HG03159 (cell line): ENCODE measurements around the gene GSTT2B.
"Not testable (repeated sequence)": the region's sequence is repeated elsewhere in the genome, so short reads cannot be mapped to it uniquely, and the experiment has no call there.

Source experiments
- ATAC-seq: cut with Tn5 transposase; IDR thresholded peaks from one replicate; pipeline ENCODE4 v1.9.1; 2021; ENCODE audit warnings: mild to moderate bottlenecking, moderate library complexity; ENCODE audit not compliant: unreplicated experiment

The GSTT2B gene

DNA sequence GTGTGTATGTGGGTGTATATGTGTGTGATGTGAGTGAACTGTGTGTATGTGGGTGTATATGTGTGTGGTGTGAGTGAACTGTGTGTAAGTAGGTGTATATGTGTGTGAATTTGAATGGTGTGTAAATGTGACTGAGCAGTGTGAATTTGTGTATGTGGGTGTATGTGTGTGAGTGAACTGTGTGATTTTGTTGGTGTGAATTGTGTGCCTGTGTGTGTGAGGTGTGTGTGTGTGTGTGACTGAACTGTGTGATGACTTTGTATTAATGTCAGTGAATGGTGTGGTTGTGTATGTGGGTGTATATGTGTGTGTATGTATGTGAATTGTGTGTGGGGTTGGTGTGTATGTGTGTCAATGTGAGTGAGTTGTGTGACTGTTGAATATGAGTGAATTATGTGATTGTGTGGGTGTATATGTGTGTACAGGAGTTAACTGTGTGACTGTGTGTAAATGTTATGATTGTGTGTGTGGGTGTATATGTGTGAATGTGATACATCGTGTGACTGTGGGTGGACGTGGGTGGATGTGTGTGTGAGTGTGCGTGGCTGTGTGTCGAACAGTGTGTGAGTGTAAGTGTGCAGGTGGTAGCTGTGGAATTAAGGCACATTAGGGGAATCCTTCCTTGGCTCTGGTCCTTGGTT lies 25.7 kb upstream of the GSTT2B start:
- ATAC-seq = not testable (repeated sequence)

DNA sequence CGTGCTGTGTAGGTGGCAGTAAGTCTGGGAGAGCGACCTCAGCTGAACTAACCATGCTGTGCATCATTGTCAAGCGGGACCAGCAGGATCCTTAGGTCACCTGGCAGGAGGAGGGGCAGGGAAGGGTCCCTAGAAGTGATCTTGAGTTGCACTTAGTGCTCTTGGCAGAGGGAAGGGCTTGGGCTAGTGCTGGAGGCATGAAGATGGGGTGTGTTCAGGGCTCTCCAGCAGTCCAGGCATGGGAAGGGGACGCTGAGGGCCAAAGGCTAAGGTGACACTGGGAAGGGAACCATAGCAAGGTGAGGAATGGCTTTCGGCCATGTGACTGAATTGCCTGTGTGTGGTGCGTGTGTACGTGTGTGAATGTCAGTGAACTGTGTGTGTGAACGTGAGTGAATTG lies 25.1 kb upstream of the GSTT2B start:
- not testable (repeated sequence) for ATAC-seq

DNA sequence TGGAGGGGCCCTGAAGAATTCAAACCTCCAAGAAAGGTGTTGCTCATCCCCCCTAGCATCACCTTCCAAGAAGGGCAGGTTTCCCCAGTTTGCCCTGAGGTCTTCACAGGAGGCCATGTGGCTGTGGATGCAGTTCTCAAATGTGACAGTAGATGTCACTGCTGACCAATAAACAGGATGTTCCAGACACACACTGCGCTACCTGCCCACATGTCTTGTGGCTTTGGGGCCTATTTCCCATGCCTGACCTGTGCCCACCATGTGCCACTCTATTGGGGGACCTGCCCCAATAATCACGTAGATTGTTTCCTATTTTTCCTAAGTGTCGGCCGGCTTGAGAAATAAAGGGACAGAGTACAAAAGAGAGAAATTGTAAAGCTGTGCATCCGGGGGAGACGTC lies 23.4 kb upstream of the GSTT2B start:
- no peak for ATAC-seq

DNA sequence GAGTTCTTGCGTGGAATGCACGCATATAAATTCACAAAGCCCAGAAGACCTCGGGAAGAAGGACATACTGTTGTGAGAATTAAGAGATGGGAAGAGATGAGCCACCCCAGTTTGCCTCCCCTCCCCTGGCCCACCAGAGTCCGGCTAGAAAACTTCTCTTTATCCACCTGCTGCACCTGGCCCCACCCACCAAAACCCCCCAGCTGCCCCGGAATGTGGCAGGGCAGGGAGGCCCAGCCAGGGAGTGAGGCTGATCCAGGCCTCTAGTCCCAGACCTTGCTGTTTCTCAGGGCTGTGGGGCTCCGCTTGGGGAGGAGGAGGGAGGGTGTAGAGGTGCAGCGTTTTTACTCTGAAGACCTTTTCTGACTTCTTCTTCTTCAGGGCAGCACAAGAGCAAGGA lies 19.6 kb upstream of the GSTT2B start:
- not testable (repeated sequence) for ATAC-seq

DNA sequence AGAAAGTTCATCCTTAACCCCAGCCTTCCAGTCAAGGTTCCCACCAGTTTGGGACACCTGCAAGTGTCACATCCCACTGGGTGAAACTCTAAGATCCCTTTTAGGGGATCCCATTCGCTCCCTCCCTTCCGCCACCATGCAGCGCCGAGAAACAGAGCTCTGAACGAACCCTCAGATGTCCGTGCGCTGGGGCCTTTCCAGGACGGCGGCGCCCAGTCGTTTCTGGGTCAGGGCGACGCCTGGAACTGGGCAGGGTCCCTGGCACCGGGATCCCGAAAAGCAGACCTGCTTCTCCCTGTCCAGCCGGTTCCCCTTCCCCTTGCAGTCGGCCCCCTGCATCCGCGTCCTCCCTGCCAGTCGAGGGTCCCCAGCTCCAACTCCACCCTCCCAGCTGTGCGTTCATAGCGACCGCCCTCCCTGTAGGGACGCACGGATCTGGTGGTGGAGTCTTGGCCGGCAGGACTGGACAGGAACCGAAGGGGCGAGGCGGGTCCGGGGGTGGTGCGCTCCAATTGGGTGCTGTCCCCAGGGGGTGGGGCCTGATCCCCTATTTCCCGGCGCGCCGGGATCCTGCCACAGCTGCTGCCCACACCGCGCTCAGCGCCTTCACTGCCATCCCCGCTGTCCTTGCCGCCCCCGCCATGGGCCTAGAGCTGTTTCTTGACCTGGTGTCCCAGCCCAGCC lies 18.7 kb upstream of the GSTT2B start, which contains the start of gene GSTT2:
Gene GSTT2, plus strand, starts transcription at position 578 of the 684 bp plus-strand sequence.
- ATAC-seq = not testable (repeated sequence)

DNA sequence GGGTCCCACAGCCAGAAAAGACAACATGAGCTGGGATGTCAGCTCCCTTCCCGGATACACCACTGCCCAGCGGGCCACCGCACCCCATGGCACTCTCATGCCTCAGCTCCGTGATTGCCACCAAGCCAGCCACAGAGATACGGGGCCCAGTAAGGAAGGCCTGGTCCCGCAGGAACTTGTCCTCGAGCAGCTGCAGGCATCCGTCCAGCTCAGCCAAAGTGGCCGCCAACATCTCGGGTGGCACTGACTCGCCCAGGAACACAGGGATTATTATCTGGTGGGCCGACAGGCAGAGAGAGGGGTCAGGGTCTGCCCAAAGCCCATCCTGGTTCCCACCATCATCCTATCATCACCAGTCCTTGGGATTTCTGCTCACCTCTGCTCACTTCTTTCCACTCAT lies 16.3 kb upstream of the GSTT2B start:
- not testable (repeated sequence) for ATAC-seq

DNA sequence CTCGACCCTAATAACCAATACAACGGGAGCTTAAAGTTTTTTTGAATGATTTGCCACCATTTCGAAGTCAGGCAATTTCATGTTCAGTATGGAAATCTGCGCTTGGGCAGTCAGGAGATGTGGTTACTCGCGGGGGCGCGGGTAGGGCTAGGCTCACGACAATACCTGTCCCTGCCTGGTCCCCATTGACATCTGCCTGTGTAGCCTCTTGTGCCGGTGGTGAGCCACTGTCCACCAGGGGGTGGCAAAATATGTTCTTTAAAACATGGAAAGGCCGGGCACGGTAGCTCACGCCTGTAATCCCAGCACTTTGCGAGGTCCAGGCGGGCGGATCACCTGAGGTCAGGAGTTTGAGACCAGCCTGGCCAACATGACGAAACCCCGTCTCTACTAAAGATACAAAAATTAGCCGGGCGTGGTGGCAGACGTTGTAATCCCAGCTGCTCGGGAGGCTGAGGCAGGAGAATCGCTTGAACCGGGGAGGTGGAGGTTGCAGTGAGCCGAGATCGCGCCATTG lies 13.9 kb upstream of the GSTT2B start:
- ATAC-seq = peak; percentile 31

DNA sequence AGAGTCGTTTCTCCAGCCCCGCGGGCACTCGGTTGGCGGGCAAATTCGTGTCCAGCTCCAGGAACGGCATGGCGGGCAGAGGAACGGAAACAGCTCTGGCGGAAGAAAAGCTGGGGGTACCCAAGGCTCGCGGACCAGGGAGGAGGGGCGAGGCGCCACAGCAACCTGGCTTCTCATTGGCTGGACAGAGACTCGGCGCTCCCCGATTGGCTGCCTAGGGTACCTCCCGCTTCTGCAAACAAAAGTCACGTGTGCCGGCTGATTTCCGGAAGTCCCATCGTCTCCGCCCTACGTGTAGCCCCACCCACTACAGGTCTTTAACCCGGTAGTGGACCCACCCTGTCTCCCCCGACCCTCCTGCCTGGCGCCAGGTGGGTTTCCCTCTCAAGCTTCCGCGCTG lies 13.3 kb upstream of the GSTT2B start, which contains the start of gene DDT:
Gene DDT, minus strand, starts transcription at position 97 of the 400 bp plus-strand sequence. Its CDS starts 27 bp downstream, at position 70.
- peak; percentile 89 for ATAC-seq

DNA sequence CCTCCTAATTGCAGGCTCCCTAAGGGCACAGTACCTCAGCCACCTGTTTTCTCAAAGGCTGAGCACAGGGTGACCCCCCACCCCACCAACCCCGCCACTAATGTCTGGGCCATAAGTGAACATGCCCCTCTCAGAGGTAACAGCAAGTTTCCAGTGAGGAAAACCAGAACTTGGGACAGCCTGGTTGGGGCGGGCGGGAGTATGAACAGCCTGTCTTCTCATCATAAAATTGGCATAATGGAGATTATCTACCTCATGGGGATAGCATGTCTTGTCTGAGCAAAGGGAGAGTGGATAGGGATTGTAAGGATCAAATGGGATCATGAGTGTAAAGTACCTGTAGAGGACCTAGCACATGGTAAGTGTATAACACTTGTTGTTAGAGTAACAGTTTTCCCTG lies 10.9 kb upstream of the GSTT2B start:
- ATAC-seq = not testable (repeated sequence)

DNA sequence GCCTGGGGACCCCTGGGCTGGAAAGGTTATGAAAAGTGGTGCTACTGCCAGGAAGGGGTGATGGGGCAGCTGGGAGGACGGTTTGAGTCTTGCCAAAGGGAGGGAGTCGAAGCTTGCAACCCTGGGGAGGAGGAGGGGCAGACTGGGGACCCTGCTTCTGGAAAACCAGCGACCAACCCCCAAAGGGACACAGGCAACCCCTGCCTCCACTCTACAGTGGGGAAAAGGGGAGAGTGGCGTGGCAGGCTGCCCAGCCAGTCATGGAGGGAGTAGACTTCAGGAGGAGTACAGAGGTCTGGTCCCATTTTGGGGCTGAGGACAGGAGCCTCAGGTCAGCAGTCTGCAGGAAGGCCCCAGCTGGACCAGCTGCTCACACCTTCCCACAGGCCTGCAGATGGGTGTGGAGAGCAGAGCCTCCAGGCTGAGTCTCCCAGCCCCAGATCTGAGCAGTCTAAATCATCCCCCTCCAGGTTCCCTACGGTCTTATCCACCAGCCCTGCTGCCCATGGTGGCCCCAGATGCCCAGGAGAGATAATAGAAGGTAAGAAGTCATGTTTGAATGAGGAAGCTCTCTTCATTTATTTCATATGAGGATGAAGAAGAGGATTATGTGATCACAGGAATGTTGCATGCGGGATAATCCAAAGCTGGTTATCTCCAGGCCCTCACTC lies 10.0 kb upstream of the GSTT2B start:
- ATAC-seq = no peak

DNA sequence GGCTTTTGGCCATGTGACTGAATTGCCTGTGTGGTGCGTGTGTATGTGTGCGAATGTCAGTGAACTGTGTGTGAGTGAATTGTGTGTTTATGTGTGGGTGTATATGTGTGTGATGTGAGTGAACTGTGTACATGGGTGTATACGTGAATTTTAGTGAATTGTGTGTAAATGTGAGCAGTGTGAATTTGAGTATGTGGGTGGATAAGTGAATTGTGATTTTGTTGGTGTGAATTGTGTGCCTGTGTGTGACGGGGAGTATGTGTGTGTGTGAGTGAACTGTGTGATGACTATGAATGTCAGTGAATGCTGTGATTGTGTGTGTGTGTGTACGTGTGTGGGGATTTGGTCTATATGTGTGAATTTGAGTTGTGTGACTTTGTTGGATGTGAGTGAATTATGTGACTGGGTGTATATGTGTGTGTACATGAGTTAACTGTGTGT lies 9.2 kb upstream of the GSTT2B start:
- no peak for ATAC-seq

DNA sequence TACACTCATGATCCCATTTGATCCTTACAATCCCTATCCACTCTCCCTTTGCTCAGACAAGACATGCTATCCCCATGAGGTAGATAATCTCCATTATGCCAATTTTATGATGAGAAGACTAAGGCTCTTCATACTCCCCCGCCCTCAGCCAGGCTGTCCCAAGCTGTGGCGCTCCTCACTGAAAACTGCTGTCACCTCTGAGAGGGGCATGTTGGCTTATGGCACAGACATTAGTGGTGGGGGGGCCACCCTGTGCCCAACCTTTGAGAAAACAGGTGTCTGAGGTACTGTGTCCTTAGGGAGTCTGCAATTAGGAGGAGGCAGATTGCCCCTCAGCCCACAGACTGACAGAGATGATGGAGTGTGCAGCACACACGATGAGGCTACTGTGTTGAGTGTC lies 8.1 kb upstream of the GSTT2B start:
- no peak for ATAC-seq

DNA sequence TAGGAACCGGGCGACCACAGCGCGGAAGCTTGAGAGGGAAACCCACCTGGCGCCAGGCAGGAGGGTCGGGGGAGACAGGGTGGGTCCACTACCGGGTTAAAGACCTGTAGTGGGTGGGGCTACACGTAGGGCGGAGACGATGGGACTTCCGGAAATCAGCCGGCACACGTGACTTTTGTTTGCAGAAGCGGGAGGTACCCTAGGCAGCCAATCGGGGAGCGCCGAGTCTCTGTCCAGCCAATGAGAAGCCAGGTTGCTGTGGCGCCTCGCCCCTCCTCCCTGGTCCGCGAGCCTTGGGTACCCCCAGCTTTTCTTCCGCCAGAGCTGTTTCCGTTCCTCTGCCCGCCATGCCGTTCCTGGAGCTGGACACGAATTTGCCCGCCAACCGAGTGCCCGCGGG lies 5.6 kb upstream of the GSTT2B start, which contains the start of gene DDTL:
Gene DDTL, plus strand, starts transcription at position 321 of the 400 bp plus-strand sequence. Its CDS starts 27 bp downstream, at position 348.
- peak; percentile 89 for ATAC-seq

DNA sequence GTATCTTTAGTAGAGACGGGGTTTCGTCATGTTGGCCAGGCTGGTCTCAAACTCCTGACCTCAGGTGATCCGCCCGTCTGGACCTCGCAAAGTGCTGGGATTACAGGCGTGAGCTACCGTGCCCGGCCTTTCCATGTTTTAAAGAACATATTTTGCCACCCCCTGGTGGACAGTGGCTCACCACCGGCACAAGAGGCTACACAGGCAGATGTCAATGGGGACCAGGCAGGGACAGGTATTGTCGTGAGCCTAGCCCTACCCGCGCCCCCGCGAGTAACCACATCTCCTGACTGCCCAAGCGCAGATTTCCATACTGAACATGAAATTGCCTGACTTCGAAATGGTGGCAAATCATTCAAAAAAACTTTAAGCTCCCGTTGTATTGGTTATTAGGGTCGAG lies 5.1 kb upstream of the GSTT2B start:
- ATAC-seq = peak; percentile 34

DNA sequence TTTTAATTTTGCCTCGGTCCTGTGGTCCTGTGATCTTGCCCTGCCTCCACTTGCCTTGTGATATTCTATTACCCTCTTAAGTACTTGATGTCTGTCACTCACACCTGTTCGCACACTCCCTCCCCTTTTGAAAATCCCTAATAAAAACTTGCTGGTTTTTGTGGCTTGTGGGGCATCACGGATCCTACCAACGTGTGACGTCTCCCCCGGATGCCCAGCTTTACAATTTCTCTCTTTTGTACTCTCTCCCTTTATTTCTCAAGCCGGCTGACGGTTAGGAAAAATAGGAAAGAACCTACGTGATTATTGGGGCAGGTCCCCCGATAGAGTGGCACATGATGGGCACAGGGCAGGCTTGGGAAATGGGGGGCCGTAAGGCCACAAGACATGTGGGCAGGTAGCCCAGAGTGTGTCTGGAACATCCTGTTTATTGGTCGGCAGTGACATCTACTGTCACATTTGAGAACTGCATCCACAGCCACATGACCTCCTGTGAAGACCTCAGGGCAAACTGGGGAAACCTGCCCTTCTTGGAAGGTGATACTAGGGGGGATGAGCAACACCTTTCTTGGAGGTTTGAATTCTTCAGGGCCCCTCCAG lies 4.6 kb downstream of the GSTT2B start:
- ATAC-seq = not testable (repeated sequence)

DNA sequence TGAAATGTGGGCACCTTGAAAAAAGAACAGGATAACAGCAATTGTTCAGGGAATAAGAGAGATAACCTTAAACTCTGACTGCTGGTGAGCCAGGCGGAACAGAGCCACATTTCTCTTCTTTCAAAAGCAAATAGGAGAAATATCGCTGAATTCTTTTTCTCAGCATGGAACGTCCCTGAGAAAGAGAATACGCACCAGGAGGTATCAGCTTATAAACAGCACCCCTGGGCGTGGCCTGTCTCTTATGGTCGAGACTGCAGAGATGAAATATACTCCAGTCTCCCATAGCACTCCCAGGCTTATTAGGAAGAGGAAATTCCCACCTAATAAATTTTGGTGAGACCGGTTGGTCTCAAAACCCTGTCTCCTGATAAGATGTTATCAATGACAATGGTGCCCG lies 5.1 kb downstream of the GSTT2B start:
- ATAC-seq = not testable (repeated sequence)

DNA sequence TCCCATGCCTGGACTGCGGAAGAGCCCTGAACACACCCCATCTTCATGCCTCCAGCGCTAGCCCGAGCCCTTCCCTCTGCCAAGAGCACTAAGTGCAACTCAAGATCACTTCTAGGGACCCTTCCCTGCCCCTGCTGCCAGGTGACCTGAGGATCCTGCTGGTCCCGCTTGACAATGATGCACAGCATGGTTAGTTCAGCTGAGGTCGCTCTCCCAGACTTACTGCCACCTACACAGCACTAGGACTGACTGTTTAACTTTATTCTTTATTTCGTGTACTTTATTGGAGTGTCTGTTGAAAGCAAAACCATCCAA lies 6.0 kb downstream of the GSTT2B start:
- not testable (repeated sequence) for ATAC-seq

DNA sequence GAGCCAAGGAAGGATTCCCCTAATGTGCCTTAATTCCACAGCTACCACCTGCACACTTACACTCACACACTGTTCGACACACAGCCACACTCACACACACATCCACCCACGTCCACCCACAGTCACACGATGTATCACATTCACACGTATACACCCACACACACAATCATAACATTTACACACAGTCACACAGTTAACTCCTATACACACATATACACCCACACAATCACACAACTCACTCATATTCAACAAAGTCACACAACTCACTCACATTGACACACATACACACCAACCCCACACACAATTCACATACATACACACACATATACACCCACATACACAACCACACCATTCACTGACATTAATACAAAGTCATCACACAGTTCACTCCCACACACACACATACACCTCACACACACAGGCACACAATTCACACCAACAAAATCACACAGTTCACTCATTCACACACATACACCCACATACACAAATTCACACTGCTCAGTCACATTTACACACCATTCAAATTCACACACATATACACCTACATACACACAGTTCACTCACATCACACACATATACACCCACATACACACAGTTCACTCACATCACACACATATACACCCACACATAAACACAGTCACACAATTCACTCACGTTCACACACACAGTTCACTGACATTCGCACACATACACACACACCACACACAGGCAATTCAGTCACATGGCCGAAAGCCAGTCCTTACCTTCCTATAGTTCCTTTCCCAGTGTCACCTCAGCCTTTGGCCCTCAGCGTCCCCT lies 6.6 kb downstream of the GSTT2B start:
- not testable (repeated sequence) for ATAC-seq

DNA sequence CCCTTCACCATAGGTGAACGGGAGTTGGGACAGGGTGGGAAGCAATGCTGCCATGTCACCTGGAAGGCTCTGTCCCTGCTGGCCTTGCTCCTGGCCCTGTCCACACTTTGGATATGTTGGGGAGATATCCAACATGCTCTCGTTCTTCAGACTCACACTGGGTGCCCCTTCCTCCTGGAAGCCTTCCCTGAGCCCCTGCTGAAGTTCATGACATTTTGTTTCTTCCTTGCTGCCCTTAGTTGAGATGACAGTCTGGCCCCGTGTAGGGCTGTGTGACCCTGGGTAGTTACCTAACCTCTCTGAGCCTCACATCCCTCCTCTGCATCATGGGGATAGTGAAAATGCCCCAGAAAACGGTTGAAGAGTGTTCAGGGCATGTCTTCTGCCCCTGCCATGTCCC lies 7.5 kb downstream of the GSTT2B start:
- not testable (repeated sequence) for ATAC-seq

DNA sequence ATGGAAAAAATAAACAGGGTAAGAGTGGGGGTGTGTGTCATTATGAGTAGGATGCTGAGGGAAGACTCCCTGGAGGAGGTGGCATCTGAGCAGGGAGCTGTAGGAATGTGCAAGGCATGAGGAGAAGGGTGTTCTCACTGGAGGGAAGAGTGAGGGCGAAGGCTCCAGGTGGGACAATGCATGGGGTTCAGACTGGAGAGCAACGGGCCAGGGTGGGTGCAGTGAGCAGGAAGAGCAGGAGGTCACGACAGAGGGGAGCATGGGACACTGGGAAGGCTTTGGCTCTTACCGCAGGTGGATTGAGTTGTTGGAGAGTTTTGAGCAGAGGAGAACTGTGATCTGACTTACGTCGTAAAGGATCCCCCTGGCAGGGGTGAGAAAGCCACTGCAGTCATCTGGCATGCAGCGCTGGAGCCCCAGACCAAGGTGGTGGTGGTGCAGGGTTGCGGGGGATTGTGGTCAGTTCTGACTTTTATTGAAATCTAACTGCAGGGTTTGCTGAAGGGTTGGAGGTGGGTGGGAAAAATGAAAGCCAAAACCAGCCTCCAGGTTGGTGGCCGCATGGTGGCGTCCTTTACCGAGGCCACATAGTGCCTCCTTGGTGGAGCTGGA lies 8.1 kb downstream of the GSTT2B start:
- ATAC-seq = not testable (repeated sequence)
